ENCODE results near the gene IER3.

Gene IER3

GRCh38 chr6:30749554-30750378, 5.4 kb upstream of the IER3 start:
- in situ Hi-C loops (cut with MboI; ENCODE audit: low sequenced_read_pairs): no loop called here

GRCh38 chr6:30748851-30749540, 4.6 kb upstream of the IER3 start:
- in situ Hi-C loops (cut with MboI; ENCODE audit: low sequenced_read_pairs): no loop called here

GRCh38 chr6:30747902-30748769, 3.8 kb upstream of the IER3 start:
- in situ Hi-C loops (cut with MboI; ENCODE audit: low sequenced_read_pairs): no loop called here

- in situ Hi-C loops (cut with MboI; ENCODE audit: low sequenced_read_pairs): no loop called here
These were observed 2.9 kb upstream of the IER3 start for GRCh38 chr6:30747300-30747687.

- in situ Hi-C loops (cut with MboI; ENCODE audit: low sequenced_read_pairs): no loop called here
These were observed 971 bp downstream of the IER3 start for GRCh38 chr6:30743099-30744053.

GRCh38 chr6:30742316-30743098, 1.8 kb downstream of the IER3 start, which contains the start of gene FLOT1:
TSS of gene FLOT1 (minus strand) at chr6:30742687. CDS start at chr6:30742189, 498 bp downstream.
- in situ Hi-C loops (cut with MboI; ENCODE audit: low sequenced_read_pairs): no loop called here

- in situ Hi-C loops (cut with MboI; ENCODE audit: low sequenced_read_pairs): no loop called here
These were observed 2.5 kb downstream of the IER3 start for GRCh38 chr6:30741789-30742315.

- in situ Hi-C loops (cut with MboI; ENCODE audit: low sequenced_read_pairs): no loop called here
These were observed 3.1 kb downstream of the IER3 start for GRCh38 chr6:30741063-30741779.

- in situ Hi-C loops (cut with MboI; ENCODE audit: low sequenced_read_pairs): no loop called here
These were observed 3.8 kb downstream of the IER3 start for GRCh38 chr6:30740540-30740870.

- in situ Hi-C loops (cut with MboI; ENCODE audit: low sequenced_read_pairs): loop anchor here (10.0 kb wide), 1 partner anchor 136 kb away; no protein-coding TSS in a partner anchor
These were observed 5.8 kb downstream of the IER3 start for GRCh38 chr6:30738532-30738931.

GRCh38 chr6:30735668-30736314, 8.6 kb downstream of the IER3 start:
- in situ Hi-C loops (cut with MboI; ENCODE audit: low sequenced_read_pairs): loop anchor here (10.0 kb wide), 1 partner anchor 139 kb away; no protein-coding TSS in a partner anchor

GRCh38 chr6:30732237-30732943, 12.0 kb downstream of the IER3 start:
- in situ Hi-C loops (cut with MboI; ENCODE audit: low sequenced_read_pairs): loop anchor here (10.0 kb wide), 1 partner anchor 142 kb away; no protein-coding TSS in a partner anchor

GRCh38 chr6:30730601-30731435, 13.5 kb downstream of the IER3 start:
- in situ Hi-C loops (cut with MboI; ENCODE audit: low sequenced_read_pairs): loop anchor here (10.0 kb wide), 1 partner anchor 144 kb away; no protein-coding TSS in a partner anchor

GRCh38 chr6:30727920-30728553, 16.3 kb downstream of the IER3 start:
- in situ Hi-C loops (cut with MboI; ENCODE audit: low sequenced_read_pairs): no loop called here

GRCh38 chr6:30726506-30727413, 17.6 kb downstream of the IER3 start:
- in situ Hi-C loops (cut with MboI; ENCODE audit: low sequenced_read_pairs): no loop called here
